Measurements from ENCODE around the gene FBXO40. TPM values are rescaled to one million over a fixed set of nuclear protein-coding genes. Genes with fewer than 3 reads are reported as not detected.
A peak's percentile ranks its signal among the peaks of the same experiment; 100 is the strongest.
"Not testable (repeated sequence)": the region's sequence is repeated elsewhere in the genome, so short reads cannot be mapped to it uniquely, and the experiment has no call there.

The FBXO40 gene
- total RNA-seq, 4 donors from 2014 or later, result 7.2 to 40.8 (median 28.7) TPM

DNA sequence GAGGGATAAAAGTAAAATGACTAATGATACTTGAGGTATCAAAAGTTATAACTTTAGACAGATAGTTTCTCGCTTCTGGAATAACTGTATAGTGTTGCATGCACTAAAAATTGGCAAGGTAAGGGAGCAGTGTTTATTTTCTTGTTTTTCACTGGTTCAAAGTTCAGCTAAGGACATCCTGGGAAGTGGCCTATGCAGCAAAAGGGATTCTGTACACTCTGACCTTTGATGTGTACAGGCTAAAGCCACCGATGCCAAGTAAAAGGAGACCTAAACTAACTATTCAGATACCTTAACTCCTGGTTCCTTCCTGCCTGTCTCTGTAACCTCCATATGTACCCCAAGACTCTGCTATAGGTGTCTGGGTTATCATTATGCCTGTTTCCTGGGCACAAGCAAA is 1.7 kb downstream of the FBXO40 start:
- TF ChIP-seq POLR2A (IDR thresholded peaks at IDR 0.05) (no peak), CTCF (IDR thresholded peaks at IDR 0.05 in 4 of 5, conservative IDR thresholded peaks at IDR 0.05 in 1 of 5) (no peak)
- in situ Hi-C loops (cut with MboI; ENCODE audit: low sequenced_read_pairs in 4 of 4) (no loop called here), intact Hi-C loops (cut with DNase I; ENCODE audit: low total_unique reads) (loop anchor here (5.0 to 10.0 kb wide), 2 partner anchors 152 to 1200 kb away; partner anchors contain the start of genes GOLGB1, HSPBAP1 and SLC49A4)
- DNase-seq (no peak), ATAC-seq (no peak)
- Histone ChIP-seq H3K4me1 (peaks cover 40 to 52% of the 10 kb centered on the region in 2 donors), H3K36me3 (no peaks in the 10 kb centered on the region), H3K27me3 (no peaks in the 10 kb centered on the region), H3K4me3 (peak overlapping the region in 3 of 4 donors; percentile 17 to 53 (median 53)), H3K27ac (peak overlapping the region; percentile 87 to 95 (median 94)), H3K9me3 (no peaks in the 10 kb centered on the region)

- in situ Hi-C loops (cut with MboI; ENCODE audit: low sequenced_read_pairs in 4 of 4), result no loop called here
- Histone ChIP-seq H3K36me3 (no peaks in the 10 kb centered on the region), H3K27me3 (no peaks in the 10 kb centered on the region), H3K27ac (peak overlapping the region; percentile 87 to 95 (median 94)), H3K4me1 (peaks cover 50 to 58% of the 10 kb centered on the region in 2 donors), H3K4me3 (no peak overlapping the region), H3K9me3 (no peaks in the 10 kb centered on the region)
- peak in 1 of 2 donors; percentile 39 for DNase-seq
- ATAC-seq, result no peak
- intact Hi-C loops (cut with DNase I; ENCODE audit: low total_unique reads), result loop anchor here (1.0 to 10.0 kb wide), 2 partner anchors 239 to 1199 kb away; partner anchors contain the start of genes EAF2, HSPBAP1, IQCB1 and SLC49A4
- TF ChIP-seq CTCF (IDR thresholded peaks at IDR 0.05 in 4 of 5, conservative IDR thresholded peaks at IDR 0.05 in 1 of 5) (no peak), POLR2A (IDR thresholded peaks at IDR 0.05) (no peak)
Measured at GRCh38 chr3:121595765-121596406, 2.7 kb downstream of the FBXO40 start.

DNA sequence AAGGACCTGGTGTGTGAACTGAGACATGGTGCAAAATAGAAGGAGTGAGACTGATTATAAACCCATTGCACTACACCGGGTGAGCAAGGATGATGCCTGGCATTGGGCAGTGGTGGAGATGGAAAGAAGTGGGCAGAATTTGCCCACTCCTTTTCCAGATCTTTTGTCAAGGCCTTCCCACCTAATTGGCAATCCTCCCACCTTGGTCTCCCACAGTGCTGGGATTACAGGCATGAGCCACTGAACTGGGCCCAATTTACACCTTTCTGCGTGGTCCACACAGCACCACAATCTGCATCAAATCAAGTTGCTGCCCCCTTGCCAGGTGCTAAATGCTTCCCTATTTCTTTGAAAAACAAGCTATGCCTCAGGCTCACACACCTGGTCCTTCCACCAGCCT is 5.4 kb downstream of the FBXO40 start:
- Histone ChIP-seq H3K4me3 (no peak overlapping the region), H3K9me3 (no peaks in the 10 kb centered on the region), H3K27ac (peak overlapping the region; percentile 87 to 95 (median 94)), H3K4me1 (peaks cover 54 to 76% of the 10 kb centered on the region in 2 donors), H3K27me3 (no peaks in the 10 kb centered on the region), H3K36me3 (no peaks in the 10 kb centered on the region)
- TF ChIP-seq POLR2A (IDR thresholded peaks at IDR 0.05), result no peak
- TF ChIP-seq CTCF (IDR thresholded peaks at IDR 0.05 in 4 of 5, conservative IDR thresholded peaks at IDR 0.05 in 1 of 5), result no peak
- ATAC-seq (no peak), DNase-seq (no peak)
- in situ Hi-C loops (cut with MboI; ENCODE audit: low sequenced_read_pairs in 4 of 4), result no loop called here
- intact Hi-C loops (cut with DNase I; ENCODE audit: low total_unique reads), result loop anchor here (10.0 kb wide), 1 partner anchor 1196 kb away; the partner anchor contains the start of genes HSPBAP1 and SLC49A4

DNA sequence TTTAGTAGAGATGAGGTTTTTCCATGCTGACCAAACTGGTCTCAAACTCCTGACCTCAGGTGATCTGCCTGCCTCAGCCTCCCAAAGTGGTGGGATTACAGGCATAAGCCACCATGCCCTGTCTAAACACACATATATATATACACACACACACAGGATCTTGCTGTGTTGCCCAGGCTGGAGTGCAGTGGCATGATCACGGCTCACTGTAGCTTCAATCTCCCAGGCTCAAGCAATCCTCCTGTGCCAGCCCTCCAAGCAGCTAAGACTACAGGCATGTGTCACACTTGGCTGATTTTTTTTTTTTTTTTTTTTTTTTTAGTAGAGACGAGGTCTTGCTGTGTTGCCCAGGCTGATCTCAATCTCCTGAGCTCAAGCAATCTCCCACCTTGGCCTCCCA is 6.7 kb downstream of the FBXO40 start:
- in situ Hi-C loops (cut with MboI; ENCODE audit: low sequenced_read_pairs in 4 of 4); H3K9me3 ChIP-seq; H3K4me3 ChIP-seq; H3K27me3 ChIP-seq; ATAC-seq; H3K36me3 ChIP-seq: not testable (repeated sequence)
- Histone ChIP-seq H3K27ac (peak overlapping the region; percentile 72 to 94 (median 79)), H3K4me1 (peaks cover 53 to 65% of the 10 kb centered on the region in 2 donors)
- DNase-seq, result peak in 1 of 2 donors; percentile 28
- intact Hi-C loops (cut with DNase I; ENCODE audit: low total_unique reads), result loop anchor here (10.0 kb wide), 1 partner anchor 1195 kb away; the partner anchor contains the start of genes HSPBAP1 and SLC49A4

- in situ Hi-C loops (cut with MboI; ENCODE audit: low sequenced_read_pairs in 4 of 4) (no loop called here), intact Hi-C loops (cut with DNase I; ENCODE audit: low total_unique reads) (no loop called here)
- peak overlapping the region in 2 of 4 donors; percentile 5 to 20 for H3K4me3 ChIP-seq
- H3K27ac ChIP-seq, result peak overlapping the region; percentile 72 to 94 (median 79)
- DNase-seq, result no peak
- peaks cover 51 to 60% of the 10 kb centered on the region in 2 donors for H3K4me1 ChIP-seq
- no peaks in the 10 kb centered on the region for H3K27me3 ChIP-seq
- H3K36me3 ChIP-seq, result no peaks in the 10 kb centered on the region
- H3K9me3 ChIP-seq, result no peaks in the 10 kb centered on the region
- peak; percentile 57 to 60 for ATAC-seq
- TF ChIP-seq CTCF (IDR thresholded peaks at IDR 0.05 in 4 of 5, conservative IDR thresholded peaks at IDR 0.05 in 1 of 5), result no peak
- TF ChIP-seq POLR2A (IDR thresholded peaks at IDR 0.05), result peak in 1 of 2 donors; percentile 11
Measured at GRCh38 chr3:121601212-121601812, 8.1 kb downstream of the FBXO40 start.
